CD4-positive, CD25-positive, alpha-beta regulatory T cell (primary cell): ENCODE measurements around the gene BCAT1. TPM values are rescaled to one million over a fixed set of nuclear protein-coding genes. Genes with fewer than 3 reads are reported as not detected.

Source experiments
- ATAC-seq, 2 donors: fragments of 150-1000 bp; cut with Tn5 transposase; one replicate each; pipeline ENCODE4 v1.10.0; 2021; ENCODE audit warnings: low read depth in 2 of 2, moderate number of reproducible peaks in 2 of 2, moderate library complexity in 1 of 2
- DNase-seq, 3 donors: peaks; one replicate each; pipeline versions ENCODE4 v3.0.0 to v3.0.0-alpha.2; 2012 to 2022; ENCODE audit warnings: mixed read lengths in 1 of 3
- H3K27ac ChIP-seq: one replicate; pipeline ENCODE4 v1.7.0; 2013; ENCODE audit warnings: mild to moderate bottlenecking, low read length; ENCODE audit not compliant: insufficient read depth, poor library complexity, severe bottlenecking
- H3K27me3 ChIP-seq: one replicate; pipeline ENCODE4 v1.7.0; 2013; ENCODE audit warnings: low read length; ENCODE audit not compliant: control insufficient read depth, insufficient read depth
- H3K36me3 ChIP-seq: one replicate; pipeline ENCODE4 v1.7.0; 2013; ENCODE audit warnings: mild to moderate bottlenecking, low read length, moderate library complexity; ENCODE audit not compliant: control insufficient read depth, insufficient read depth
- H3K4me1 ChIP-seq: 2 replicates; pipeline ENCODE4 v1.7.0; 2013; ENCODE audit warnings: mild to moderate bottlenecking, low read length; ENCODE audit not compliant: insufficient read depth, control insufficient read depth, poor library complexity, severe bottlenecking
- H3K4me3 ChIP-seq: one replicate; pipeline ENCODE4 v1.7.0; 2013; ENCODE audit warnings: low read depth, mild to moderate bottlenecking, low read length, moderate library complexity
- H3K9me3 ChIP-seq, 2 experiments: 1 replicate in 1 of 2; 2 replicates in 1 of 2; pipeline ENCODE4 v1.7.0; 2013; ENCODE audit warnings: low read length in 2 of 2, mild to moderate bottlenecking in 1 of 2, moderate library complexity in 1 of 2; ENCODE audit not compliant: control insufficient read depth in 2 of 2
- H3K27ac Mint-ChIP-seq, 3 donors: one replicate each; pipeline ENCODE4 v1.8.0; 2020 to 2022; ENCODE audit warnings: mild to moderate bottlenecking in 3 of 3, mixed read lengths in 3 of 3, moderate library complexity in 2 of 3
- H3K27me3 Mint-ChIP-seq: one replicate; pipeline ENCODE4 v1.8.0; 2022; ENCODE audit warnings: mild to moderate bottlenecking, mixed read lengths
- H3K36me3 Mint-ChIP-seq: one replicate; pipeline ENCODE4 v1.8.0; 2020; ENCODE audit warnings: mixed read lengths
- H3K4me1 Mint-ChIP-seq, 4 donors: one replicate each; pipeline ENCODE4 v1.8.0; 2020 to 2022; ENCODE audit warnings: mixed read lengths in 4 of 4, mild to moderate bottlenecking in 1 of 4
- H3K4me3 Mint-ChIP-seq, 4 donors: one replicate each; pipeline ENCODE4 v1.8.0; 2020 to 2022; ENCODE audit warnings: mild to moderate bottlenecking in 4 of 4, mixed read lengths in 4 of 4, moderate library complexity in 3 of 4
- H3K9me3 Mint-ChIP-seq, 7 donors: one replicate each; pipeline ENCODE4 v1.8.0; 2020 to 2022; ENCODE audit warnings: mixed read lengths in 7 of 7, mild to moderate bottlenecking in 3 of 7, moderate library complexity in 2 of 7
- polyA plus RNA-seq, 4 donors: library from polyadenylated mRNA; unstranded; fragments of 300-500 nt; fragmentation: Illumina TruSeq; gene quantifications; one replicate each; pipeline ENCODE4 v1.2.3, GENCODE V29; 2021
- total RNA-seq: library from RNA; stranded (reverse); gene quantifications from one replicate; pipeline ENCODE4 v1.2.3, GENCODE V29; 2022

The BCAT1 gene
- total and polyA plus RNA-seq, 5 donors from 2014 or later: 0.07 to 3.0 (median 0.75) TPM

DNA sequence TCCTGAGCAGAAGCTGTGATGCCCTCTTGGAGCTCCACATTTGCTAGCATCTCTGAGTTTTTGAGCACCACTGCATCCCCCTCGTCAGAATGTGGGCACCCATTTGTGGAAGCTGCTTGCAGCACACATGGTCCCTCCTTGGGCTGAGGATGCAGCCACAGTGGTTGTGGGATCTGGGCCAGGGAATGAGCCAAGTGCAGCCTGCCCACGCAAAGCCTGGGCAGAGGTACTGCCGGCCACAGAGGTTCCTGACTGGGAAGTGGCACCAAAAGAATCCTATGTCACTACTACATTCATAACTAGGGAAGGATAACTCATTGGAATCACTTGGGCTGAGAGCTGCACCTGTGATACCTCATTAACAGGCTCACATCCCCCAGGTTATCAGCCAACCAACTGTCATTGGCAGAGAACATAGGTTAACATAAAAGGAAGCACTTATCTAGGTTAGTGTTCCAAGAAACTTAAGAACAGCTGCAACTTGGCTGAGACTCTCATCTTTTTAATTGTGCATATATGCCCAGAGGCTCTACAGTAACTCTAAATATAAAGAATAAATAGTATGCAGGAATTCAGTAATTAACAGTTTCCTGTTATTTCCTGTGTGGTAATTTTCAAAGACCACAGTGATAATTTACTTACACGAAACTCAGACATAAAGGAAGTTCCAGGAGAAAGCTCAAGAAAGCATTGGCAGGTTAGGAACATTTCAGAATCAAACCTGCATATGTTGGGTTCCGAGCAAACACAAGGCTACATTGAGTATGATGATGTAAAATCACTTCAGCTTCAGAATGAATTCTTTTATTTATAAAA is 145.3 kb downstream of the BCAT1 start:
- no peaks in the 10 kb centered on the region for H3K27me3 Mint-ChIP-seq
- Histone ChIP-seq H3K27ac (no peak overlapping the region), H3K4me1 (peaks cover 10% of the 10 kb centered on the region), H3K9me3 (no peaks in the 10 kb centered on the region), H3K27me3 (no peaks in the 10 kb centered on the region), H3K36me3 (no peaks in the 10 kb centered on the region), H3K4me3 (no peak overlapping the region)
- H3K9me3 Mint-ChIP-seq: peaks cover 0 to 4% (median 1%) of the 10 kb centered on the region in 7 donors
- ATAC-seq: no peak
- H3K36me3 Mint-ChIP-seq: no peaks in the 10 kb centered on the region
- DNase-seq: no peak
- H3K4me3 Mint-ChIP-seq: peak overlapping the region in 1 of 4 donors; percentile 10
- no peak overlapping the region for H3K27ac Mint-ChIP-seq
- H3K4me1 Mint-ChIP-seq: peaks cover 0 to 9% (median 3%) of the 10 kb centered on the region in 4 donors

DNA sequence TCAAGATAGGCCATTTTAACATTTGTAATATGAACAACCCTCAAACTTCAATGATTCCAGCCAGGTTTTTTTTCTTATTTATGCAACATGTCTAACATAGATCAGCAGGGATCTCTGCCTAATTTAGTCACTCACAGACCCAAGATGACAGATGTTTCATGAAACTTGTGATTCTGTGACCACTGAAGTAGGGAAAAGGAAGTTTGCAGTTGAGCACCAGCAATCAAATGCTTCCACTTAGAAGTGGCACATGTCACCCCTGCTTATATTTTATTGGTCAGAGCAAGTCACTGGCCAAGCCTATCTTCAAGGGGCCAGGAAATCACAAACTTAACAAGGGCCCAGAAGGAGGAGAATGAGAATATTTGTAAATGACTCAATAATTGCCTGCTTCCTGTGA is 150.6 kb downstream of the BCAT1 start:
- Histone ChIP-seq H3K36me3 (no peaks in the 10 kb centered on the region), H3K4me1 (peaks cover 6% of the 10 kb centered on the region), H3K27ac (no peak overlapping the region), H3K4me3 (no peak overlapping the region), H3K27me3 (no peaks in the 10 kb centered on the region), H3K9me3 (no peaks in the 10 kb centered on the region)
- peaks cover 0 to 4% (median 0%) of the 10 kb centered on the region in 7 donors for H3K9me3 Mint-ChIP-seq
- no peak for ATAC-seq
- H3K27ac Mint-ChIP-seq: no peak overlapping the region
- H3K27me3 Mint-ChIP-seq: no peaks in the 10 kb centered on the region
- H3K4me1 Mint-ChIP-seq: peaks cover 0 to 20% (median 9%) of the 10 kb centered on the region in 4 donors
- no peak overlapping the region for H3K4me3 Mint-ChIP-seq
- H3K36me3 Mint-ChIP-seq: no peaks in the 10 kb centered on the region
- no peak for DNase-seq

DNA sequence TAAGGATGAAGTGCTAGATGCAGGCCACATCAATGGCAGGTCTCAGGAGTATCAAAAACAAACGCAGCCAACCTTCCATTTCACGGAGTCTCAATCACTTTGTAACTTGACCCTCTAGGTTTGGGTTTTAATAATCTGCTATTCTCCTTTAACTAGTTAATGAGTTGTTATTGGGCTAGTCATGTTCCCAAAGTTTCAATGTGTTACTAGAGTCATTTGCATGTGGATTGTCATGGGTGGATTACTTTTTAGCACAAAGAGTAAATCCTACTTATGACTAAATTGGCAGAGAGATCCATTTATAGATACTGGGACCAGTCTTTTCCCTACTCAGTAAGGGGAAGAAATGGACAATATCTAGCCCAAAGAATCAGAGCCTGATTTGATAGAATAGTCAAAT is 151.0 kb downstream of the BCAT1 start:
- no peak overlapping the region for H3K27ac ChIP-seq
- no peaks in the 10 kb centered on the region for H3K36me3 ChIP-seq
- no peak overlapping the region for H3K4me3 ChIP-seq
- Mint-ChIP-seq H3K4me3 (peak overlapping the region in 1 of 4 donors; percentile 6), H3K4me1 (peaks cover 0 to 19% (median 7%) of the 10 kb centered on the region in 4 donors), H3K36me3 (no peaks in the 10 kb centered on the region), H3K27ac (no peak overlapping the region), H3K27me3 (no peaks in the 10 kb centered on the region), H3K9me3 (peaks cover 0 to 2% (median 0%) of the 10 kb centered on the region in 7 donors)
- no peak for DNase-seq
- no peaks in the 10 kb centered on the region for H3K9me3 ChIP-seq
- no peak for ATAC-seq
- H3K4me1 ChIP-seq: peaks cover 3% of the 10 kb centered on the region
- H3K27me3 ChIP-seq: no peaks in the 10 kb centered on the region

DNA sequence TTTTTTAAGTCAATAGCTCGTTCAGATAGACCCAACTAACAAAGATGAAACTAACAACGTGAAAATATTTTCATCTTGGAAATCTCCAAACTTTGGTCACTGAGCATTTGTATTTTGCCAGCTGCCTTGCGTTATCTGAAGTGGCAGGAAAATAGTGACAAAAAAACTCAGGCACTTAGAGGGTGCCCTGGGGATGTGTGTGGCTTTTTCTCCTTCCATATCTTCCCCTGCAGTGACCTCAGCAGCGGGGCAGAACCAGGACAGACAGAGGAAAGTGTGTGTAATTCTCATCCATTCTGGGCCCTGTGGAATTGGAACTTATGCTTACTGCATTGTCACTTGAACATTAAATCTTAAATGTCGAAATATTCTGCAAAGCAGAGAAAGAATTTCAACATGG is 152.0 kb downstream of the BCAT1 start:
- Mint-ChIP-seq H3K36me3 (no peaks in the 10 kb centered on the region), H3K9me3 (peaks cover 0 to 3% (median 0%) of the 10 kb centered on the region in 7 donors), H3K27ac (no peak overlapping the region), H3K4me1 (peaks cover 0 to 19% (median 7%) of the 10 kb centered on the region in 4 donors), H3K27me3 (no peaks in the 10 kb centered on the region), H3K4me3 (peak overlapping the region in 1 of 4 donors; percentile 6)
- Histone ChIP-seq H3K9me3 (no peaks in the 10 kb centered on the region), H3K4me3 (no peak overlapping the region), H3K27ac (no peak overlapping the region), H3K27me3 (no peaks in the 10 kb centered on the region), H3K36me3 (no peaks in the 10 kb centered on the region), H3K4me1 (peaks cover 3% of the 10 kb centered on the region)
- DNase-seq (no peak), ATAC-seq (no peak)

DNA sequence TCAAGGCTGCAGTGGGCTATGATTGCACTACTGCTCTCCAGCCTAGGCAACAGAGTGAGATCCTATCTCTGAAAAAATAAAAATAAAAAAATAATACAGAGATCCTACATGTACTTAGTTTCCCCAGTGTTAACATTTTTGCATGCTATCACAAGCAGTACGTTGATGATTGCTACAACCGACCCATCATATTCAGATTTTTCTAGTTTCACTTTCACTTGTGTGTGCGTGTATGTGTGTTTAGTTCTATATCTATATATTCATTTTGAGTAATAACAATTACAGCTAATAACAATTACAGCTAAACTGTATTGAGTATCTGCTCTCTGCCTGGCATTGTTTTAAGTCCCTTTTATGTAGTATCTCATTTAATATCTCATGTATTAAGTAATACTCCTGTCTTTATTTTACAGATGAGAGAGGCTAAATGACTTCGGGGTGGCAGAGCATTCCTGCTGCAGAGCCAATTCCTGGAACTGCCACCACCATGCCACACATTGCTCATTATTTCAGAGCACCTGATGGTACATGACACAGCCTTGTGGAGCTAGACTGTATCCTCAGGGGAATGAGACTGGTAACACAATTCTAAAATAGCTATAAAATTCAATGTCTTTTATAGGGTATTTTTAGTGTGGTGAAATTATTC is 153.1 kb downstream of the BCAT1 start:
- DNase-seq (peak in 2 of 3 donors; percentile 18 to 66), ATAC-seq (peak in 1 of 2 donors; percentile 43)
- Histone ChIP-seq H3K27me3 (no peaks in the 10 kb centered on the region), H3K9me3 (no peaks in the 10 kb centered on the region), H3K36me3 (no peaks in the 10 kb centered on the region), H3K4me3 (peak overlapping the region; percentile 96), H3K27ac (no peak overlapping the region), H3K4me1 (peaks cover 3% of the 10 kb centered on the region)
- H3K36me3 Mint-ChIP-seq: no peaks in the 10 kb centered on the region
- H3K4me3 Mint-ChIP-seq: peak overlapping the region; percentile 75 to 91 (median 82)
- H3K9me3 Mint-ChIP-seq: peaks cover 0 to 3% (median 0%) of the 10 kb centered on the region in 7 donors
- H3K27me3 Mint-ChIP-seq: no peaks in the 10 kb centered on the region
- peaks cover 0 to 19% (median 7%) of the 10 kb centered on the region in 4 donors for H3K4me1 Mint-ChIP-seq
- peak overlapping the region in 2 of 3 donors; percentile 70 to 89 for H3K27ac Mint-ChIP-seq

GRCh38 chr12:24791622-24792021 is 157.3 kb downstream of the BCAT1 start:
- no peak overlapping the region for H3K27ac Mint-ChIP-seq
- peaks cover 12% of the 10 kb centered on the region for H3K27me3 Mint-ChIP-seq
- H3K4me1 ChIP-seq: peaks cover 3% of the 10 kb centered on the region
- H3K27me3 ChIP-seq: no peaks in the 10 kb centered on the region
- no peak overlapping the region for H3K4me3 Mint-ChIP-seq
- ATAC-seq (no peak), DNase-seq (no peak)
- no peak overlapping the region for H3K27ac ChIP-seq
- H3K9me3 ChIP-seq: no peaks in the 10 kb centered on the region
- H3K4me3 ChIP-seq: no peak overlapping the region
- no peaks in the 10 kb centered on the region for H3K36me3 ChIP-seq
- H3K9me3 Mint-ChIP-seq: peaks cover 0 to 2% (median 0%) of the 10 kb centered on the region in 7 donors
- peaks cover 0 to 19% (median 7%) of the 10 kb centered on the region in 4 donors for H3K4me1 Mint-ChIP-seq
- H3K36me3 Mint-ChIP-seq: no peaks in the 10 kb centered on the region

DNA sequence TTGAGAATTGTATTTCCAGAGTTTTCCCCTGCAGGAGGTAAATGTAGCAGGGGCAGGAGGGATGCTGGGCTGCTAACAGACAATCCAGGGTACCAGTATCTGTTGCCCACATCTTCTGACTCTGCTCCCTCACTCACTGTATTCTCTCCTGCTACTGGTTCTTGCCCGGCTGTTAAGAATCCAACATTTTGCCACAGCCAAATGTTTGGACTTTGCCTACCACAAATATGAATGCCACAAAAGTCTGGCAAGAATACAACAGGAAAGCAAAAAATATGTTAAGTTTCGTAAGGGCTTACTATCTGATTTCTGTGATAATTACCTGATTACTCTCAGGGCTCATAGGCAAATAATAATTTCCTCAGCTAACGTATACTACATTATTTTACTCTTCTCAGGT is 160.0 kb downstream of the BCAT1 start:
- Mint-ChIP-seq H3K4me1 (no peaks in the 10 kb centered on the region), H3K36me3 (no peaks in the 10 kb centered on the region), H3K4me3 (no peak overlapping the region), H3K27ac (no peak overlapping the region), H3K27me3 (peaks cover 23% of the 10 kb centered on the region), H3K9me3 (peaks cover 0 to 2% (median 0%) of the 10 kb centered on the region in 7 donors)
- Histone ChIP-seq H3K27me3 (peaks cover 5% of the 10 kb centered on the region), H3K4me1 (no peaks in the 10 kb centered on the region), H3K36me3 (no peaks in the 10 kb centered on the region), H3K4me3 (no peak overlapping the region), H3K27ac (no peak overlapping the region), H3K9me3 (no peaks in the 10 kb centered on the region)
- ATAC-seq (no peak), DNase-seq (no peak)
